ENCODE results near the gene SPATS2L.

Gene SPATS2L

GRCh38 chr2:200296118-200296517 is 10.4 kb upstream of the SPATS2L start:
- DNase-seq (ENCODE audit: low spot score): no peak

GRCh38 chr2:200297100-200297499 is 9.4 kb upstream of the SPATS2L start:
- DNase-seq (ENCODE audit: low spot score): no peak

- no peak for DNase-seq (ENCODE audit: low spot score)
Observed at GRCh38 chr2:200297989-200298388, 8.5 kb upstream of the SPATS2L start.

GRCh38 chr2:200298816-200299215 is 7.7 kb upstream of the SPATS2L start:
- DNase-seq (ENCODE audit: low spot score): no peak

- DNase-seq (ENCODE audit: low spot score): no peak
Observed at GRCh38 chr2:200300065-200300464, 6.4 kb upstream of the SPATS2L start.

GRCh38 chr2:200300638-200301314 is 5.7 kb upstream of the SPATS2L start:
- no peak for DNase-seq (ENCODE audit: low spot score)

- DNase-seq (ENCODE audit: low spot score): no peak
Observed at GRCh38 chr2:200301953-200302858, 4.3 kb upstream of the SPATS2L start.

- DNase-seq (ENCODE audit: low spot score): no peak
Observed at GRCh38 chr2:200302940-200303727, 3.4 kb upstream of the SPATS2L start.

- peak; percentile 46 for DNase-seq (ENCODE audit: low spot score)
Observed at GRCh38 chr2:200305797-200306195, 697 bp upstream of the SPATS2L start.

- peak; percentile 44 for DNase-seq (ENCODE audit: low spot score)
Observed at GRCh38 chr2:200306931-200307723, 634 bp downstream of the SPATS2L start.

- DNase-seq (ENCODE audit: low spot score): no peak
Observed at GRCh38 chr2:200307724-200308545, 1.4 kb downstream of the SPATS2L start.

GRCh38 chr2:200308546-200309295 is 2.2 kb downstream of the SPATS2L start:
- no peak for DNase-seq (ENCODE audit: low spot score)

- no peak for DNase-seq (ENCODE audit: low spot score)
Observed at GRCh38 chr2:200309296-200310049, 3.0 kb downstream of the SPATS2L start.

GRCh38 chr2:200310545-200310971 is 4.1 kb downstream of the SPATS2L start:
- DNase-seq (ENCODE audit: low spot score): no peak

- no peak for DNase-seq (ENCODE audit: low spot score)
Observed at GRCh38 chr2:200311139-200311538, 4.6 kb downstream of the SPATS2L start.

- DNase-seq (ENCODE audit: low spot score): no peak
Observed at GRCh38 chr2:200314976-200315567, 8.6 kb downstream of the SPATS2L start.

- DNase-seq (ENCODE audit: low spot score): no peak
Observed at GRCh38 chr2:200317975-200318374, 11.5 kb downstream of the SPATS2L start.

GRCh38 chr2:200318940-200319435 is 12.5 kb downstream of the SPATS2L start:
- no peak for DNase-seq (ENCODE audit: low spot score)
